ENCODE results near the gene SASH1.

SASH1 gene

DNA sequence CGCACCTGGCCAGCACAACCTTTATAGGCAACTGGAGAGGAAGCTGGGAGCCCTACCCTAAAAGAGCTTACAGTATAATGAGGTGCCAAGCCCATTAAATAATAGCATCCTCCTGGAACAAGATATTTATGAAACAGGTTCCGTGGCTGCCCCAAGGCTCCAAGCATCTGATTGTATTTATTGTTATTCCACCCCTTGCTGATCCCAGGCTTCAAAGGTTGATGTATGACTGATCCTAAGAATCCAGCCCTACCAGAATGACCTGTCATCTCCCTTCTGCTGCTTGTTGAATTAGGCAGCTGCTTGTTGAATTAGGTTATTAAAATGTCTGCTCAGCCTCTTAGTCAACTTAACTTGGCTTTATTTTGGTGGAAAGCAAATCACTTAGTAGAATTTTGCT is 35.2 kb upstream of the SASH1 start:
- Histone ChIP-seq H3K4me3 (ENCODE audit: low read depth in 1 of 5, low read length in 5 of 5) (no peak overlapping the region), H3K27me3 (ENCODE audit: control insufficient read depth in 5 of 5, insufficient read depth in 4 of 5, low read length in 5 of 5) (no peaks in the 10 kb centered on the region), H3K4me1 (ENCODE audit: control insufficient read depth in 5 of 5, insufficient read depth in 5 of 5, low read length in 5 of 5) (peaks cover 0 to 20% (median 3%) of the 10 kb centered on the region in 5 donors)

GRCh38 chr6:148309301-148309700 is 33.3 kb upstream of the SASH1 start:
- Histone ChIP-seq H3K4me3 (ENCODE audit: low read depth in 1 of 5, low read length in 5 of 5) (no peak overlapping the region), H3K4me1 (ENCODE audit: control insufficient read depth in 5 of 5, insufficient read depth in 5 of 5, low read length in 5 of 5) (peaks cover 0 to 20% (median 3%) of the 10 kb centered on the region in 5 donors), H3K9ac (ENCODE audit: low read length in 5 of 5) (no peak overlapping the region), H3K36me3 (ENCODE audit: control insufficient read depth in 5 of 5, insufficient read depth in 5 of 5, low read length in 5 of 5) (no peaks in the 10 kb centered on the region), H3K27me3 (ENCODE audit: control insufficient read depth in 5 of 5, insufficient read depth in 4 of 5, low read length in 5 of 5) (no peaks in the 10 kb centered on the region), H3K27ac (ENCODE audit: low read depth, low read length) (no peak overlapping the region), H3K9me3 (ENCODE audit: control insufficient read depth in 5 of 5, low read length in 5 of 5) (no peaks in the 10 kb centered on the region)

More for the DNA sequence above, 35.2 kb upstream of the SASH1 start:
- Histone ChIP-seq H3K27ac (ENCODE audit: low read depth, low read length) (no peak overlapping the region), H3K9me3 (ENCODE audit: control insufficient read depth in 5 of 5, low read length in 5 of 5) (no peaks in the 10 kb centered on the region), H3K36me3 (ENCODE audit: control insufficient read depth in 5 of 5, insufficient read depth in 5 of 5, low read length in 5 of 5) (no peaks in the 10 kb centered on the region), H3K9ac (ENCODE audit: low read length in 5 of 5) (no peak overlapping the region)

GRCh38 chr6:148311966-148312669 is 30.5 kb upstream of the SASH1 start:
- Histone ChIP-seq H3K27me3 (ENCODE audit: control insufficient read depth in 5 of 5, insufficient read depth in 4 of 5, low read length in 5 of 5) (no peaks in the 10 kb centered on the region), H3K36me3 (ENCODE audit: control insufficient read depth in 5 of 5, insufficient read depth in 5 of 5, low read length in 5 of 5) (no peaks in the 10 kb centered on the region), H3K4me3 (ENCODE audit: low read depth in 1 of 5, low read length in 5 of 5) (no peak overlapping the region), H3K9me3 (ENCODE audit: control insufficient read depth in 5 of 5, low read length in 5 of 5) (no peaks in the 10 kb centered on the region), H3K4me1 (ENCODE audit: control insufficient read depth in 5 of 5, insufficient read depth in 5 of 5, low read length in 5 of 5) (peaks cover 0 to 16% (median 0%) of the 10 kb centered on the region in 5 donors), H3K27ac (ENCODE audit: low read depth, low read length) (no peak overlapping the region), H3K9ac (ENCODE audit: low read length in 5 of 5) (no peak overlapping the region)

GRCh38 chr6:148313488-148313887 is 29.1 kb upstream of the SASH1 start:
- H3K4me1 ChIP-seq (ENCODE audit: control insufficient read depth in 5 of 5, insufficient read depth in 5 of 5, low read length in 5 of 5): peaks cover 0 to 16% (median 0%) of the 10 kb centered on the region in 5 donors
- H3K27me3 ChIP-seq (ENCODE audit: control insufficient read depth in 5 of 5, insufficient read depth in 4 of 5, low read length in 5 of 5): no peaks in the 10 kb centered on the region
- H3K36me3 ChIP-seq (ENCODE audit: control insufficient read depth in 5 of 5, insufficient read depth in 5 of 5, low read length in 5 of 5): no peaks in the 10 kb centered on the region
- H3K9me3 ChIP-seq (ENCODE audit: control insufficient read depth in 5 of 5, low read length in 5 of 5): no peaks in the 10 kb centered on the region
- H3K4me3 ChIP-seq (ENCODE audit: low read depth in 1 of 5, low read length in 5 of 5): no peak overlapping the region
- H3K9ac ChIP-seq (ENCODE audit: low read length in 5 of 5): no peak overlapping the region
- no peak overlapping the region for H3K27ac ChIP-seq (ENCODE audit: low read depth, low read length)

GRCh38 chr6:148316308-148316707 is 26.3 kb upstream of the SASH1 start:
- Histone ChIP-seq H3K9me3 (ENCODE audit: control insufficient read depth in 5 of 5, low read length in 5 of 5) (no peaks in the 10 kb centered on the region), H3K27ac (ENCODE audit: low read depth, low read length) (no peak overlapping the region), H3K36me3 (ENCODE audit: control insufficient read depth in 5 of 5, insufficient read depth in 5 of 5, low read length in 5 of 5) (no peaks in the 10 kb centered on the region), H3K27me3 (ENCODE audit: control insufficient read depth in 5 of 5, insufficient read depth in 4 of 5, low read length in 5 of 5) (no peaks in the 10 kb centered on the region), H3K4me3 (ENCODE audit: low read depth in 1 of 5, low read length in 5 of 5) (no peak overlapping the region), H3K9ac (ENCODE audit: low read length in 5 of 5) (no peak overlapping the region), H3K4me1 (ENCODE audit: control insufficient read depth in 5 of 5, insufficient read depth in 5 of 5, low read length in 5 of 5) (peaks cover 0 to 8% (median 0%) of the 10 kb centered on the region in 5 donors)

- no peak overlapping the region for H3K9ac ChIP-seq (ENCODE audit: low read length in 5 of 5)
- no peaks in the 10 kb centered on the region for H3K27me3 ChIP-seq (ENCODE audit: control insufficient read depth in 5 of 5, insufficient read depth in 4 of 5, low read length in 5 of 5)
- H3K27ac ChIP-seq (ENCODE audit: low read depth, low read length): no peak overlapping the region
- H3K4me1 ChIP-seq (ENCODE audit: control insufficient read depth in 5 of 5, insufficient read depth in 5 of 5, low read length in 5 of 5): peaks cover 0 to 8% (median 0%) of the 10 kb centered on the region in 5 donors
- no peaks in the 10 kb centered on the region for H3K9me3 ChIP-seq (ENCODE audit: control insufficient read depth in 5 of 5, low read length in 5 of 5)
- no peak overlapping the region for H3K4me3 ChIP-seq (ENCODE audit: low read depth in 1 of 5, low read length in 5 of 5)
- H3K36me3 ChIP-seq (ENCODE audit: control insufficient read depth in 5 of 5, insufficient read depth in 5 of 5, low read length in 5 of 5): no peaks in the 10 kb centered on the region
Observed at GRCh38 chr6:148317051-148317450, 25.6 kb upstream of the SASH1 start.

GRCh38 chr6:148317739-148318138 is 24.9 kb upstream of the SASH1 start:
- Histone ChIP-seq H3K4me3 (ENCODE audit: low read depth in 1 of 5, low read length in 5 of 5) (no peak overlapping the region), H3K4me1 (ENCODE audit: control insufficient read depth in 5 of 5, insufficient read depth in 5 of 5, low read length in 5 of 5) (peaks cover 0 to 8% (median 0%) of the 10 kb centered on the region in 5 donors), H3K27ac (ENCODE audit: low read depth, low read length) (no peak overlapping the region), H3K27me3 (ENCODE audit: control insufficient read depth in 5 of 5, insufficient read depth in 4 of 5, low read length in 5 of 5) (no peaks in the 10 kb centered on the region), H3K9ac (ENCODE audit: low read length in 5 of 5) (no peak overlapping the region), H3K9me3 (ENCODE audit: control insufficient read depth in 5 of 5, low read length in 5 of 5) (no peaks in the 10 kb centered on the region), H3K36me3 (ENCODE audit: control insufficient read depth in 5 of 5, insufficient read depth in 5 of 5, low read length in 5 of 5) (no peaks in the 10 kb centered on the region)

DNA sequence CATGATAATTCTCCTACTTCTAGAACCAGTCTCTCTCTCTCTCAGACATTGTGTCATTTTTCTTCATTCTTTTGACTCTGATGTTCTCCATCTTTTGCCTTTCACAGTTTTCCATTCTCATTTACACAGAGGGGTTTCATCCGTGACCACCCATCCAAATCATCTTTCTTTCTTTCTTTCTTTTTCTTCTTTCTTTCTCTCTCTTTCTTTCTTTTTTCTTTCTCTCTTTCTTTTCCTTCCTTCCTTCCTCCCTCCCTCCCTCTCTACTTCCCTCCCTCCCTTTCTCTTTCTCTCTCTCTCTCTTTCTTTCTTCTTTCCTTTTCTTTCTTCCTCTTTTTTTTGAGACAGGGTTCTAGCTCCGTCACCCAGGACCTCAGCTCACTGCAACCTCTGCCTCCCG is 19.9 kb upstream of the SASH1 start:
- peaks cover 0 to 8% (median 2%) of the 10 kb centered on the region in 5 donors for H3K4me1 ChIP-seq (ENCODE audit: control insufficient read depth in 5 of 5, insufficient read depth in 5 of 5, low read length in 5 of 5)
- no peaks in the 10 kb centered on the region for H3K36me3 ChIP-seq (ENCODE audit: control insufficient read depth in 5 of 5, insufficient read depth in 5 of 5, low read length in 5 of 5)
- no peak overlapping the region for H3K27ac ChIP-seq (ENCODE audit: low read depth, low read length)
- no peak overlapping the region for H3K9ac ChIP-seq (ENCODE audit: low read length in 5 of 5)
- no peaks in the 10 kb centered on the region for H3K27me3 ChIP-seq (ENCODE audit: control insufficient read depth in 5 of 5, insufficient read depth in 4 of 5, low read length in 5 of 5)
- no peak overlapping the region for H3K4me3 ChIP-seq (ENCODE audit: low read depth in 1 of 5, low read length in 5 of 5)
- H3K9me3 ChIP-seq (ENCODE audit: control insufficient read depth in 5 of 5, low read length in 5 of 5): no peaks in the 10 kb centered on the region

DNA sequence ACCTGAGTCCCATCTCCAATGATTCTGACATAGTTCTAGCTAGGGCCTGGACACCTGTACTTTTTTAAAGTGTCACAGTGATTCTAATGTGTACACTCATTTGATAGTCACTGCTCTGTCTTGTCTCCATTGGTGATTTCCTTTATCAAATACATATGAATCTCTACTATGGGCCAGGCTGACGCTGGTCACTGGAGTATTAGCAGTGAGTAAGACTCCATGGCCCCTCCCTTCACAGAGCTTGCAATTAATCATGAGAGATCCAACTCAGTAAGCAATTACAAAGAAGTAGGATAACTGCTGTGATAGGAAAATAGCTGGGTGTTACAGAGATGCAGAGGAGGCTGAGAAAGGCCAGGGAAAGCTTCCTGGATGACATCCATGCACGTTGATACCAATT is 19.3 kb upstream of the SASH1 start:
- no peaks in the 10 kb centered on the region for H3K27me3 ChIP-seq (ENCODE audit: control insufficient read depth in 5 of 5, insufficient read depth in 4 of 5, low read length in 5 of 5)
- H3K9ac ChIP-seq (ENCODE audit: low read length in 5 of 5): no peak overlapping the region
- no peaks in the 10 kb centered on the region for H3K36me3 ChIP-seq (ENCODE audit: control insufficient read depth in 5 of 5, insufficient read depth in 5 of 5, low read length in 5 of 5)
- no peak overlapping the region for H3K27ac ChIP-seq (ENCODE audit: low read depth, low read length)
- H3K4me1 ChIP-seq (ENCODE audit: control insufficient read depth in 5 of 5, insufficient read depth in 5 of 5, low read length in 5 of 5): peaks cover 0 to 8% (median 2%) of the 10 kb centered on the region in 5 donors
- H3K9me3 ChIP-seq (ENCODE audit: control insufficient read depth in 5 of 5, low read length in 5 of 5): no peaks in the 10 kb centered on the region
- no peak overlapping the region for H3K4me3 ChIP-seq (ENCODE audit: low read depth in 1 of 5, low read length in 5 of 5)

DNA sequence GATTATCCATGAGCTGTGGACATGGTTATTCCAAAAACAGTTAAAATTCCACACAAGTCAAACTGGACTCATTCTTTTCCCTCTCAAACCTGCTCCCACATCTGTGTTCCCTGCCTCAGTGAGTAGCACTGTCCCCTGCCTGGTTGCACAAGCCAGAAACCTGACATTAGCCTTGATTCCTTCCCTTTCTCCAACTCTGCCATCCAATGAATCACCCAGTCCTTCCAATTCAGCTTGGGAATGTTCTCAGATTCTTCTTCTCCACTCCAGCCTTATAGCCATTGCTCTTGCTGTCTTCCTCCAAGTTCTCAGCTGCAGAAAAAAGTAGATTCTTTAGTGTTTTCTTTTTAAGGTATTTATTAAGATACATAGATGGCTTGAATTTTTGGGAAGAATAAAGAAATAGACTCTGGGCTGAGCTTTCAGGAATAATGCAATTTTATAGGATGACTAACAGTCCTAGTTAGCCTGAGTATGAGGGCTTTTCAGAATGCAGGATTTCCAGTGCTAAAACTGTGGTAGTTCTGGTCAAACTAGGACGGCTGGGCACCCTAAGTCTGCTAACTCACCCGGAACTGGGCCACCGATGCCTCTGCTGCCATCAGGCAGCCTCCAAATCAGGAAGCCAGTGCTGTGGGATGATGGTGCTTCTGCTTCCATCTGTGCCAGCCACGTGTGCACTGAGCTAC is 18.2 kb upstream of the SASH1 start:
- Histone ChIP-seq H3K9me3 (ENCODE audit: control insufficient read depth in 5 of 5, low read length in 5 of 5) (no peaks in the 10 kb centered on the region), H3K4me1 (ENCODE audit: control insufficient read depth in 5 of 5, insufficient read depth in 5 of 5, low read length in 5 of 5) (peaks cover 0 to 17% (median 8%) of the 10 kb centered on the region in 5 donors), H3K4me3 (ENCODE audit: low read depth in 1 of 5, low read length in 5 of 5) (no peak overlapping the region), H3K9ac (ENCODE audit: low read length in 5 of 5) (no peak overlapping the region), H3K36me3 (ENCODE audit: control insufficient read depth in 5 of 5, insufficient read depth in 5 of 5, low read length in 5 of 5) (no peaks in the 10 kb centered on the region), H3K27ac (ENCODE audit: low read depth, low read length) (no peak overlapping the region), H3K27me3 (ENCODE audit: control insufficient read depth in 5 of 5, insufficient read depth in 4 of 5, low read length in 5 of 5) (no peaks in the 10 kb centered on the region)
